HEK293 (cell line): ENCODE results near the gene CECR2.
A peak's percentile ranks its signal among the peaks of the same experiment; 100 is the strongest.

ENCODE experiments used
- CTCF ChIA-PET: fragments of 350-600 bp; formaldehyde crosslinking; extraction: SDS; loops from one replicate; lab custom pipeline; 2021; ENCODE audit warnings: antibody characterized with exemption; lab: Yijun Ruan, JAX
- POLR2A ChIA-PET: fragments of 300-600 bp; formaldehyde crosslinking; extraction: SDS; loops from one replicate; lab custom pipeline; 2020; ENCODE audit warnings: antibody characterized with exemption, inconsistent platforms; lab: Yijun Ruan, JAX
- H3K27ac ChIP-seq: fragments of 200-500 bp; sonication (Bioruptor generic); 2 replicates; pipeline ENCODE4 v1.5.1; 2014; ENCODE audit warnings: low read depth, low read length, control low read depth, inconsistent platforms; ENCODE audit errors: extremely low read depth
- H3K36me3 ChIP-seq, 2 experiments: fragments of 200-500 bp in 1 of 2; sonication (Bioruptor generic) in 1 of 2; 1 replicate in 1 of 2; 2 replicates in 1 of 2; pipeline ENCODE4 v1.5.1; 2014 to 2017; ENCODE audit warnings: inconsistent platforms in 2 of 2, low read length in 2 of 2; ENCODE audit not compliant: control insufficient read depth in 2 of 2, insufficient read depth in 1 of 2
- H3K4me1 ChIP-seq: fragments of 200-500 bp; sonication (Bioruptor generic); 2 replicates; pipeline ENCODE4 v1.5.1; 2014; ENCODE audit warnings: mild to moderate bottlenecking, low read length, inconsistent platforms; ENCODE audit not compliant: control insufficient read depth, insufficient read depth
- H3K4me3 ChIP-seq: 2 replicates; pipeline ENCODE4 v1.5.1; 2011; ENCODE audit warnings: low read depth, mild to moderate bottlenecking, control low read depth, low read length, moderate library complexity
- H3K9me3 ChIP-seq: fragments of 200-500 bp; sonication (Bioruptor generic); 2 replicates; pipeline ENCODE4 v1.5.1; 2014; ENCODE audit warnings: low read depth, low read length, inconsistent platforms; ENCODE audit not compliant: control insufficient read depth, insufficient read depth
- BCL11A ChIP-seq: fragments of 450-650 bp; formaldehyde crosslinking; IDR thresholded peaks from 2 replicates; pipeline ENCODE4 v1.5.1; 2016; ENCODE audit warnings: low read depth, missing biosample characterization, missing genetic modification characterization
- HOXD13 ChIP-seq: sonication (generic); formaldehyde crosslinking; IDR thresholded peaks from 2 replicates; pipeline ENCODE4 v1.8.0; 2022; ENCODE audit warnings: missing genetic modification reagents, borderline replicate concordance
- PRDM1 ChIP-seq: fragments of 450-650 bp; formaldehyde crosslinking; IDR thresholded peaks from 2 replicates; pipeline ENCODE4; 2016; ENCODE audit warnings: missing biosample characterization, missing genetic modification characterization
- SETDB1 ChIP-seq: IDR thresholded peaks from one replicate; pipeline ENCODE4 v1.6.1; 2017; ENCODE audit warnings: mild to moderate bottlenecking, low read length, moderate library complexity, mixed read lengths; ENCODE audit not compliant: insufficient read length
- TRIM28 ChIP-seq: IDR thresholded peaks from 2 replicates; pipeline ENCODE4 v1.6.1; 2011; ENCODE audit warnings: low read length, control low read depth, borderline replicate concordance
- YY2 ChIP-seq: fragments of 450-650 bp; formaldehyde crosslinking; IDR thresholded peaks from 2 replicates; pipeline ENCODE4 v1.5.1; 2016; ENCODE audit warnings: missing biosample characterization, missing genetic modification characterization
- ZBTB17 ChIP-seq: fragments of 450-650 bp; formaldehyde crosslinking; IDR thresholded peaks from 2 replicates; pipeline ENCODE4 v1.5.1; 2016; ENCODE audit warnings: missing biosample characterization, missing genetic modification characterization
- ZBTB48 ChIP-seq: fragments of 450-650 bp; formaldehyde crosslinking; IDR thresholded peaks from 2 replicates; pipeline ENCODE4 v1.5.1; 2016; ENCODE audit warnings: missing biosample characterization, missing genetic modification characterization
- ZNF16 ChIP-seq: fragments of 450-650 bp; formaldehyde crosslinking; IDR thresholded peaks from 2 replicates; pipeline ENCODE4 v1.5.1; 2016; ENCODE audit warnings: low read depth, missing biosample characterization, missing genetic modification characterization
- ZNF19 ChIP-seq: fragments of 450-650 bp; formaldehyde crosslinking; IDR thresholded peaks from 2 replicates; pipeline ENCODE4; 2016; ENCODE audit warnings: missing biosample characterization, missing genetic modification characterization, low read depth
- ZNF2 ChIP-seq: fragments of 450-650 bp; formaldehyde crosslinking; IDR thresholded peaks from 2 replicates; pipeline ENCODE4 v1.5.1; 2016; ENCODE audit warnings: missing biosample characterization, missing genetic modification characterization
- ZNF292 ChIP-seq: fragments of 450-650 bp; formaldehyde crosslinking; IDR thresholded peaks from 2 replicates; pipeline ENCODE4 v1.5.1; 2016; ENCODE audit warnings: low read depth, missing biosample characterization, missing genetic modification characterization, borderline replicate concordance
- ZNF311 ChIP-seq: fragments of 450-650 bp; formaldehyde crosslinking; IDR thresholded peaks from 2 replicates; pipeline ENCODE4 v1.5.1; 2017; ENCODE audit warnings: missing biosample characterization, missing genetic modification characterization, borderline replicate concordance
- ZNF37A ChIP-seq: fragments of 450-650 bp; IDR thresholded peaks from 2 replicates; pipeline ENCODE4 v1.5.1; 2018; ENCODE audit warnings: missing biosample characterization, missing genetic modification characterization
- ZNF394 ChIP-seq: fragments of 450-650 bp; formaldehyde crosslinking; IDR thresholded peaks from 2 replicates; pipeline ENCODE4 v1.5.1; 2016; ENCODE audit warnings: missing biosample characterization, missing genetic modification characterization, mild to moderate bottlenecking, moderate library complexity, borderline replicate concordance
- ZNF544 ChIP-seq: fragments of 450-650 bp; formaldehyde crosslinking; IDR thresholded peaks from 2 replicates; pipeline ENCODE4 v1.5.0; 2017; ENCODE audit warnings: missing biosample characterization, missing genetic modification characterization
- ZNF561 ChIP-seq: fragments of 450-650 bp; IDR thresholded peaks from 2 replicates; pipeline ENCODE4 v1.5.1; 2018; ENCODE audit warnings: missing biosample characterization, missing genetic modification characterization, borderline replicate concordance
- ZNF623 ChIP-seq: fragments of 450-650 bp; formaldehyde crosslinking; IDR thresholded peaks from 2 replicates; pipeline ENCODE4 v1.5.1; 2016; ENCODE audit warnings: missing biosample characterization, missing genetic modification characterization
- ZNF658 ChIP-seq: fragments of 450-650 bp; formaldehyde crosslinking; IDR thresholded peaks from 2 replicates; pipeline ENCODE4; 2016; ENCODE audit warnings: missing biosample characterization, missing genetic modification characterization
- ZNF664 ChIP-seq: fragments of 450-650 bp; formaldehyde crosslinking; IDR thresholded peaks from 2 replicates; pipeline ENCODE4 v1.5.1; 2016; ENCODE audit warnings: missing biosample characterization, missing genetic modification characterization
- ZNF776 ChIP-seq: fragments of 450-650 bp; formaldehyde crosslinking; IDR thresholded peaks from 2 replicates; pipeline ENCODE4 v1.5.0; 2017; ENCODE audit warnings: missing biosample characterization, missing genetic modification characterization, borderline replicate concordance
- TF ChIP-seq, protein P1 (sequence below): fragments of 450-650 bp; formaldehyde crosslinking; IDR thresholded peaks from 2 replicates; pipeline ENCODE4 v1.5.1; 2016; ENCODE audit warnings: missing biosample characterization, missing genetic modification characterization
- TF ChIP-seq, protein P2 (sequence below): fragments of 450-650 bp; formaldehyde crosslinking; conservative IDR thresholded peaks from 2 replicates; pipeline ENCODE4 v1.5.1; 2016; ENCODE audit warnings: low read depth, missing biosample characterization, missing genetic modification characterization

Gene CECR2

DNA sequence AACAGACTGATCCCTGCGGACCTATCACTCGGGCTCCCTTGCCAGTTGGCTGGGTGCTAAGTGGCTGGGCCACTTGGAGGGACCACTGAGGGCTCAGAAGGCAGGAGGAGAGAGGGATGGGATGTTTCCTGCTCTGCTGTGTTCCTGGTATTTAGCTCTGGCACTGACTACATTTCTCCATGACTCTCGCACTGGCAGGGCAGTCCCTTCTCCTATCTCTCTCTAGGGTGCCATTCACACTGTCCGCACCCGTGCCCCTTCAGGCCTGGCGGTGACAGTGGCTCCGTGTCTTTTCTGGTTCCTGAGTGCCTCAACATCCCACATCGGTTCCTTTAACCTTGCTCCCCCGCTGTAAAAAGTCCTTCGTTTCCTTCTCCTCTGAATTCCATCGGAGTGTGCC is 31.6 kb upstream of the CECR2 start (continued):
- TF ChIP-seq ZNF658 (tag by site-specific recombination) (no peak), ZNF311 (tag by site-specific recombination) (no peak), PRDM1 (tag by site-specific recombination) (no peak)
- TF ChIP-seq, protein P1, sequence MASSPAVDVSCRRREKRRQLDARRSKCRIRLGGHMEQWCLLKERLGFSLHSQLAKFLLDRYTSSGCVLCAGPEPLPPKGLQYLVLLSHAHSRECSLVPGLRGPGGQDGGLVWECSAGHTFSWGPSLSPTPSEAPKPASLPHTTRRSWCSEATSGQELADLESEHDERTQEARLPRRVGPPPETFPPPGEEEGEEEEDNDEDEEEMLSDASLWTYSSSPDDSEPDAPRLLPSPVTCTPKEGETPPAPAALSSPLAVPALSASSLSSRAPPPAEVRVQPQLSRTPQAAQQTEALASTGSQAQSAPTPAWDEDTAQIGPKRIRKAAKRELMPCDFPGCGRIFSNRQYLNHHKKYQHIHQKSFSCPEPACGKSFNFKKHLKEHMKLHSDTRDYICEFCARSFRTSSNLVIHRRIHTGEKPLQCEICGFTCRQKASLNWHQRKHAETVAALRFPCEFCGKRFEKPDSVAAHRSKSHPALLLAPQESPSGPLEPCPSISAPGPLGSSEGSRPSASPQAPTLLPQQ (tag by site-specific recombination), result no peak
- TF ChIP-seq, all 188 proteins: peak for 0

DNA sequence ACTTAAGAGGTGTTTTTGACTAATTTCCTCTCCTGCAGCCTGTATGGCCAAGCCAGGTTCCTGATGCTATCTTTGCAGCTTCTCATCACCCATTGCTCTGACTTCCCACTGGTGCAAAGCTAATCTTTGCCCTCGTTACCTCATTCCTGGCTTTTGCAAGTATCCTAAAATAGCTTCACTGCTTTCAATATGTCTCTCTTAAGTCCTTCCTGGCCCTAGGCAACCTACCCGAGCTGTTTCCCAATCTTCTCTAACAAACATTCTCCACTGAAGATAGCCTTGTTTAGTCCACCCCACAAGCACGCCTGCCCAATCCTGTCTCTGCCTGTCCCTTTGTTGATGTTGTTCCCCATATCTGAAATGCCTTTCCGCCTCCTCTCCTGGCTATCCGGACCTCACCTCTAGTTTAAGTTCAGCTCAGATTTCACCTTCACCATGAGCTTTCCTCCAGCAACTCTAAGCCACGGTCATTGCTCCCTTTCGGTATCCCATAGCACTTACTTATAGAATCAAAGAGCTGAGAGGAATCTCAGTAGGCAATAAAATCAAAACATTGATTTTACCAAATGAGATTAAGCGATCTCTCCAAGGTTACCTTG is 30.1 kb upstream of the CECR2 start:
- Histone ChIP-seq H3K9me3 (no peaks in the 10 kb centered on the region), H3K36me3 (no peaks in the 10 kb centered on the region), H3K27ac (no peak overlapping the region), H3K4me1 (no peaks in the 10 kb centered on the region), H3K4me3 (no peak overlapping the region)
- POLR2A ChIA-PET, result interaction anchor here (1.0 kb wide), 1 partner anchor 13 kb away, joined by 3 read pairs; no protein-coding TSS in a partner anchor
- TF ChIP-seq ZNF19 (tag by site-specific recombination), result no peak
- peak; percentile 61; the same call in 1 of the 2 replicates for TF ChIP-seq TRIM28
- no peak for TF ChIP-seq ZNF664 (tag by site-specific recombination)
- peak; percentile 49 for TF ChIP-seq SETDB1
- TF ChIP-seq, protein P2, sequence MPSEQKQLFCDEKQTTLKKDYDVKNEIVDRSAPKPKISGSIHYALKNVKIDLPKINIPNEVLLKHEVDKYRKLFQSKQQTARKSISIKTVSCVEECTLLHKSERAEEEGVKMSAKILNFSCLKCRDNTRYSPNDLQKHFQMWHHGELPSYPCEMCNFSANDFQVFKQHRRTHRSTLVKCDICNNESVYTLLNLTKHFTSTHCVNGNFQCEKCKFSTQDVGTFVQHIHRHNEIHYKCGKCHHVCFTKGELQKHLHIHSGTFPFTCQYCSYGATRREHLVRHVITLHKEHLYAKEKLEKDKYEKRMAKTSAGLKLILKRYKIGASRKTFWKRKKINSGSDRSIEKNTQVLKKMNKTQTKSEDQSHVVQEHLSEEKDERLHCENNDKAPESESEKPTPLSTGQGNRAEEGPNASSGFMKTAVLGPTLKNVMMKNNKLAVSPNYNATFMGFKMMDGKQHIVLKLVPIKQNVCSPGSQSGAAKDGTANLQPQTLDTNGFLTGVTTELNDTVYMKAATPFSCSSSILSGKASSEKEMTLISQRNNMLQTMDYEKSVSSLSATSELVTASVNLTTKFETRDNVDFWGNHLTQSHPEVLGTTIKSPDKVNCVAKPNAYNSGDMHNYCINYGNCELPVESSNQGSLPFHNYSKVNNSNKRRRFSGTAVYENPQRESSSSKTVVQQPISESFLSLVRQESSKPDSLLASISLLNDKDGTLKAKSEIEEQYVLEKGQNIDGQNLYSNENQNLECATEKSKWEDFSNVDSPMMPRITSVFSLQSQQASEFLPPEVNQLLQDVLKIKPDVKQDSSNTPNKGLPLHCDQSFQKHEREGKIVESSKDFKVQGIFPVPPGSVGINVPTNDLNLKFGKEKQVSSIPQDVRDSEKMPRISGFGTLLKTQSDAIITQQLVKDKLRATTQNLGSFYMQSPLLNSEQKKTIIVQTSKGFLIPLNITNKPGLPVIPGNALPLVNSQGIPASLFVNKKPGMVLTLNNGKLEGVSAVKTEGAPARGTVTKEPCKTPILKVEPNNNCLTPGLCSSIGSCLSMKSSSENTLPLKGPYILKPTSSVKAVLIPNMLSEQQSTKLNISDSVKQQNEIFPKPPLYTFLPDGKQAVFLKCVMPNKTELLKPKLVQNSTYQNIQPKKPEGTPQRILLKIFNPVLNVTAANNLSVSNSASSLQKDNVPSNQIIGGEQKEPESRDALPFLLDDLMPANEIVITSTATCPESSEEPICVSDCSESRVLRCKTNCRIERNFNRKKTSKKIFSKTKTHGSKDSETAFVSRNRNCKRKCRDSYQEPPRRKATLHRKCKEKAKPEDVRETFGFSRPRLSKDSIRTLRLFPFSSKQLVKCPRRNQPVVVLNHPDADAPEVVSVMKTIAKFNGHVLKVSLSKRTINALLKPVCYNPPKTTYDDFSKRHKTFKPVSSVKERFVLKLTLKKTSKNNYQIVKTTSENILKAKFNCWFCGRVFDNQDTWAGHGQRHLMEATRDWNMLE (tag by site-specific recombination), result no peak
- CTCF ChIA-PET, result interaction anchor here (0.6 to 1.4 kb wide), 2 partner anchors 10 to 125 kb away, joined by 3 read pairs; no protein-coding TSS in a partner anchor

DNA sequence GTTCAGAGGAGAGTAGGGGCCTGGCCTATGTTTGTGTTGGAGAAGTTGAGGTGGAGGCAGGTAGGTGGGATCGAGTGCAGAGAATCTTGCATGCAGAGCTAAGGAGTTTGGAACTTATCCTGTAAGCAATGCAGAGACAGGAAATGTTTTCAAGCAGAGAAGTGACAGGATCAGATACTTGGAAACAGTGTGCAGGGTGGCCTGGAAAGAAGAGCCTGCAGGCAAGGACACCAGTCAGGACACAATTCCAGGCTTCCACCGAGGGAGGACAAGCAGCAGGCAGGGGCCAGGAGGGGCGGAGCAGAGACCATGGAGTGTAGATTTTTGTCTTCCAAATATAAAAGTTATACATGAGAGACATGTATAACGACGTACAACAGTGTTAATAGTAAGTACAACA is 26.9 kb upstream of the CECR2 start:
- POLR2A ChIA-PET, result no interaction called here
- no peaks in the 10 kb centered on the region for H3K36me3 ChIP-seq
- TF ChIP-seq ZBTB17 (tag by site-specific recombination) (peak; percentile 41; the same call in 1 of the 2 replicates), ZNF292 (tag by site-specific recombination) (no peak)
- H3K4me3 ChIP-seq, result no peak overlapping the region
- no peaks in the 10 kb centered on the region for H3K9me3 ChIP-seq
- CTCF ChIA-PET, result interaction anchor here (0.6 kb wide), 2 partner anchors 14 to 128 kb away, joined by 4 to 5 read pairs; no protein-coding TSS in a partner anchor
- no peaks in the 10 kb centered on the region for H3K4me1 ChIP-seq
- no peak overlapping the region for H3K27ac ChIP-seq

DNA sequence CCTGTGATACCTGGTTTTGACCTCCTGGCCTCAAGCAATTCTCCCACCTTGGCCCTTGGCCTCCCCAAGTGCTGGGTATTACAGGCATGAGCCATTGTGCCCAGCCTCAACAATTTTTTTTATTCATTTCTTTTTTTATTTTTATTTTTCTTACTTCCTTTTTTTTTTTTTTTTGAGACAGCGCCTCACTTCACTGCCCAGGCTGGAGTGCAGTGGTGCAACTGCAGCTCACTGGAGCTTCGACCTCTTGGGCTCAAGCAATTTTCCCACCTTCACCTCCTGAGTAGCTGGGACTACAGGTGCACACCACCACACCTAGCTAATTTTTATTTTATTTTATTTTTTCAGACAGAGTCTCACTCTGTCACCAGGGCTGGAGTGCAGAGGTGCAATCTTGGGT is 25.5 kb upstream of the CECR2 start:
- ChIA-PET POLR2A (interaction anchor here (0.7 kb wide), 1 partner anchor 26 kb away, joined by 3 read pairs; no protein-coding TSS in a partner anchor), CTCF (no interaction called here)
- Histone ChIP-seq H3K36me3 (no peaks in the 10 kb centered on the region), H3K4me3 (no peak overlapping the region), H3K9me3 (no peaks in the 10 kb centered on the region), H3K27ac (no peak overlapping the region), H3K4me1 (no peaks in the 10 kb centered on the region)
- TF ChIP-seq ZNF623 (no peak), ZBTB48 (tag by site-specific recombination) (no peak), ZNF16 (tag by site-specific recombination) (no peak), ZNF2 (tag by site-specific recombination) (no peak), ZNF394 (tag by site-specific recombination) (no peak), BCL11A (tag by site-specific recombination) (no peak), ZNF776 (tag by site-specific recombination) (no peak), ZNF37A (no peak), ZNF544 (no peak), HOXD13 (CRISPR knock-in tag) (no peak), YY2 (tag by site-specific recombination) (no peak), ZNF561 (tag by site-specific recombination) (no peak)
